DMS53 (cell line): ENCODE results near the gene PDE6G.
A peak's percentile ranks its signal among the peaks of the same experiment; 100 is the strongest.
"Not testable (repeated sequence)": the region's sequence is repeated elsewhere in the genome, so short reads cannot be mapped to it uniquely, and the experiment has no call there.

Source experiments
- DNase-seq: peaks from one replicate; lab custom pipeline; 2025; lab: John Stamatoyannopoulos, UW

PDE6G gene

DNA sequence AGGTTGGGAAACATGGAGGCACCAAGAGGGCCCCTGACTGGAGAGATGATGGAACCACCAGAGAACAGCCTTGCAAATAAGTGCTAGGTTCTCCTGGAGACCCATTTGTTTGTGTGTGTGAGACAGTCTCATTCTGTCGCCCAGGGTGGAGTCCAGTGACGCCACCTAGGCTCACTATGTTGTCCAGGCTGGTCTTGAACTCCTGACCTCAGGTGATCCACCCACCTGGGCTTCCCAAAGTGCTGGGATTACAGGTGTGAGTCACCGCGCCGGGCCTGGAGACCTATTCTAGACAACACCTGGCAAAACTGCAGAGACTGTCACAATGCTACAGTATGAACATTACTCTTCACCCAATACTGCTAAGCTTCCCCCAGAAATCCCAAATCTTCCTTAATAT lies 20.9 kb downstream of the PDE6G start:
- peak; percentile 48 for DNase-seq

DNA sequence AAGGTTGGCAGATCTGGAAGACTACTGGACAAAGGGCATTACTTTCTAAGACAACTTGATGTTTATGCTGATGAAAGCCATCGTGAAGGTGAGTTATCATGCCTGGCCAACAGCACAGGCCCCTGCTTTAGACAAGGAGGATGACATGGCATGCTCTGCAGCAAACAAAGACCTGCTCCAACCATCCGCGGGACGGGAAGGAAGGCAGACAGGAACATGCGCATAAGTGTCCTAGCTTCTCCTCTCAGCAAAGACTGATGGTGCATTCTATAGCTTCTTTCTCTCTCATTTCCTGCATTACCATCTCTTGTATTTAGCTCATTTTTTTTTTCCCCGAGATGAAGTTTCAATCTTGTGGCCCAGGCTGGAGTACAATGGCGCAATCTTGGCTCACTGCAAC lies 24.9 kb downstream of the PDE6G start:
- DNase-seq, result no peak

DNA sequence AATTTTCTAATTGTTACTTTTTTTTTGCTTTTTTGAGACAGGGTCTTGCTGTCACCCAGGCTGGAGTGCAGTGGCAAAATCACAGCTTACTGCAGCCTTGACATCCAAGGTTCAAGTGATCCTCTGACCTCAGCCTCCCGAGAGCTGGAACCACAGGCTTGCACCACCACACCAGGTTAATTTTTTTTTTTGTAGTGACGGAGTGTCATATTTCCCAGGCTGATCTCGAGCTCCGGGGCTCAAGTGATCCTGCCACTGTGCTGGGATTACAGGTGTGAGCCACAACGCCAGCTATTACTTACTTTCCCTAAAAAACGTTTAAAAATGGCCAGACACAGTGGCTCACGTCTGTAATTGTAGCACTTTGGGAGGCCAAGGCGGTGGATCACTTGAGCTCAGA lies 26.1 kb downstream of the PDE6G start:
- no peak for DNase-seq

DNA sequence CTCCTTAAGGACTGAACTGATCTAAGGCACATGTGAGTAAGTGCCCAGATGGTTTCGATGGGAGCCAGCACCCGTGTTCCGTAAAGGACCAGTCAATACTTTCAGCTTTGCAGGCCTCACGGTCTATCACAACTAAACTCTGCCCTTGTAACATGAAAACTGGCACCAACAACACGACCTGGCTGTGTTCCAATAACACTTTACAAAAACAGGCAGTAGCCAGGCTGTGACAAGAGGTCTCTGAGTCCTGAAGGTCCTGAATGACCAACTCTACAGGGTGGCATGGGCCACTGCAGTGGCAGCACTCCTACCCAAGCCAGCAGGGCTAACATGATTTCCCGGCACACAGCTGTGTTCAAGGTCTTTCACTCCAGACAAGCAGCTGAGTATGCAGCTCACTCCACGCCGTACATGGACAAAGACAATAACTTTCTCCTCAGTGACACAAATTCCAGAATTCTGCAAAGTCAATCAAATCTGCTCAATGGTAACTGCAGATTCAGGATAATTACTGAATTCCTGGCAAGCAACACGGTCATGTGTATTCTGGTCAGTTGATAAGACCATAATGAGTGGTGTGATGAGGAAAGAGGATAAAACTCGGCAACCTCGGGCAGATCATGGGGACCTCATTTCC lies 34.7 kb downstream of the PDE6G start:
- no peak for DNase-seq

DNA sequence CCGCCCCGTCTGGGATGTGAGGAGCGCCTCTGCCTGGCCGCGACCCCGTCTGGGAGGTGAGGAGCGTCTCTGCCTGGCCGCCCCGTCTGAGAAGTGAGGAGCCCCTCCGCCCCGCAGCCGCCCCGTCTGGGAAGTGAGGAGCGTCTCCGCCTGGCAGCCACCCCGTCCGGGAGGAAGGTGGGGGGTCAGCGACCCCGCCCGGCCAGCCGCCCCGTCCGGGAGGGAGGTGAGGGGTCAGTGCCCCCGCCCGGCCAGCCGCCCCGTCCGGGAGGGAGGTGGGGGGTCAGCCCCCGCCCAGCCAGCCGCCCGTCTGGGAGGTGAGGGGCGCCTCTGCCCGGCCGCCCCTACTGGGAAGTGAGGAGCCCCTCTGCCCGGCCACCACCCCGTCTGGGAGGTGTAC lies 38.0 kb downstream of the PDE6G start:
- not testable (repeated sequence) for DNase-seq

DNA sequence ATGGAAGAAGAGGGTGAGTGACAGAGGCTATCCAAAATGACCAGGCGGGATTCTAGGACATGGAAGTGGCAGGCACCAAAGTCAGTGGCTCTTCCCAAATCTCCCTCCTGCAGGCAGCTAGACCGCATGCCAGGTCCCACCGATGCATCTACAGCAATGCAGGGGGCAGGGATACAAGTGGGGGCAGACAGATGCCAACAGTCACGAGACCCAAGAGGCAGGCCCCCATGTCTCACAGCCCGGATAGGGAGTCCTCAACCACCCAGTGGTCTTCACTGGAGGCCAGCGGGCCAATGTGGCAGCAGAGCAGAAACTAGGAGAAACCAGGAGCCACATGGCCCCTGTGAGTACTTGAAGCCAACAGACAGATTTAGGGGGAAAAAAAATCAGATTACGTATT lies 39.5 kb downstream of the PDE6G start:
- DNase-seq, result no peak

DNA sequence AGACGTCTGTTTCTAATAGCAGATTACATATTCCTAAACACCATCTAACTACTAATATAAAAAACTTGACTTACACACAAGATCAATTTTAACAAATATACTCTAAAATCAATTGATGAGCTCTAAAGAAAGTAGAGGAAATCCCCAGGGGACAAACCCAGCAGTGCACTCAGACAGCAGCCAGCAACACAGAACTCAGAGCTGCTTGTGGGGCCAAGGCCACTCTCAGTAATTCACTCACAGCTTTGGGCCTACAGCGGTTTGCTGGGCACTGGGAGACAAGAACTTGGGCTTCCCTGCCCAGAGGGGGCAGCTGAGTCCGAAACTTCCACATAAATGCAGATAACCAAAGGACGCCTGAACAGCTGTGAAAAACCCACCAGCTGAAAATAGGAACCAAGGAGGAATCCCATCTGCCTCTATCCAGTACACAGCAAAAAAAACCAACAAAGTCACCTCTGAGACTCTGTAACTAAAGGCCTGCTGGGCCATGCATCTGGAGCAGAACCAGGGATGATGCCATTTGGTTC lies 40.9 kb downstream of the PDE6G start:
- no peak for DNase-seq

DNA sequence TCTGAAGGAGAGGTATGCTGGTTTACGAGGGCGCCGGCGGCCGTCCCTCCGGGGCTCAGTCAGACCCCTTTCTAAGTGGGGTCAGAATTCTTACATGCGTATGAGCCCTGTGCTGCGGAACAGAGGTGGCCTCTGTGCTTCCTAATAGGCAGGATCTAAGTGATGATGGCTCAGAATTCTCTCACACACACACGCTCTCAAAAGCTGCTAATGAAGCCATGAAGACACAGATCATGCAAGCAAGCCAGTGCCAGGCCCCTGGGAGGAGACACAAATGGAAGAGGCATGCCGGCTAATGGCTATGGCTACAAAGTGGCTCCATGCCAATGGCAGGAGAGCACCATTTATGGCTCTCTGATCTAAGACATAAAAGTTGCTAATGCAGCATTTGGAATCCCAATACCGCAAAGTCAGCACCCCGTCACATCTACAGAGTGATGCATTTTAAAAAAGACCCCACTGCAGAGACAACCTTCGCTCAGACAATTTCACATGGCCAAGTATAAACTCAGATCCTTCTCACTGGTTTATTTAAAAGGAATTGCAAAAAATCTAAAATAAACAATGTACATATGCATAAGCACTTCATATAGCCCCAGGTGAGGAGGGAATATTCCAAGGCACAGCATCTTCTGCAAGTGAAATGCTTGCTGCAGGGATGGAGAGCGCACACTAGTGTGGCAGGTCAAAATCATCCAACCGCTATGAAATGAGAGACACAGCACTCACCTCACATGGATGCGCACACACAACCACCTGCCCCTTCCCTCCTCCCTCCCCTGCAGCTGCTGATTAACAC lies 44.0 kb downstream of the PDE6G start:
- no peak for DNase-seq

DNA sequence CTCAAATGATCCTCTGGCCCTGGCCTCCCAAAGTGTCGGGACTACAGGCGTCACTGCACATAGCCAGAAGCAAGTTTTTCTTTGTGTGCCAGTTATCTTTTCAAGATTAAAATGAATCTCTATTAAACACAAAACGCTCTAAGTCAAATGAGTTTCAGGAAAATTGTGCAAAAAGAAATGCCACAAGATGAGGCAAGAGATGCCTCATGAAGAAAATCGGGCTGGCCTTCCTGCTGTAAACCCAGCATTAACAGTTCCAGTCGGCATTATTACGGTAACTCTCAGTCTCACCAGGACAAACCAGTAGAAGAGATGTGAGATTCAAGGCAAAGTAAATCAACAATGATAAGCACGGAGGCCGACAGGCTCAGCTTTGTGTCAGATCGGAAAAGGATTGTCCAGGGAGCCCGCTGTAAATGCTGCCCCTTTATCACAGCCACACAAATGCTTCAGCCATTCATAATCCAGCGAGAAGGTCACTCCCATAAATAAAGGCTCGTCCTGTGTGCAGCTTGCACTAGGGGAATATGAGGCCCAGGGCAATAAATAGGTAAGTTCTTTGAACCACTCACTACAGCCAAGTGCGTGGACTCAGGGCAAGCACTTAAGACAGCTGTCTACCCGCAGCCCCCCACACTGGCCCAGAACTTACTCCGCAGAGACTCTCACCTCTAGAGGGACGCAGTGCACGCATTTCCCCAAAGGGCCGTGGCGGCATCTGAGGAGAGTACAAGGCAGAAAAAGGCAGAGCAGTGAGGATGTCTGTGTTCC lies 46.6 kb downstream of the PDE6G start:
- no peak for DNase-seq

DNA sequence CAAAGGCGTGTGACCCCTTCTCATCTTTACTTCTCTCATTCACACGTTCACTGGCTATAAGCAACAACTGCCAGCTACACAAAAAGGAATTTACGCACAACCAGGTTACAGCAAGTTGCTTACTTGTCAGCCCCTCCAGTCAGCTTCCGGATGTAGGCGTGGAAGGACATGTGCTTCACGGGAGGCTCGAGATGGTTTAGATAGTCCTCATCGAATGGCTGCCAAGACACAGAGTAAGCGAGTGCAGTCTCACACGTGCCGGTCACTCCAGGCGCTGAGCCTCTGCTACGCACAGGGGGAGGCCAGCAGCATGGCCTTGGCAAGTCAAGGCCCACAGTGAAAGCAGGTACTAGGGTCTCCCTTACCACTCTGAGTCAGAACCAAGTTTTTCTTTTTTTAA lies 47.7 kb downstream of the PDE6G start:
- DNase-seq, result no peak

DNA sequence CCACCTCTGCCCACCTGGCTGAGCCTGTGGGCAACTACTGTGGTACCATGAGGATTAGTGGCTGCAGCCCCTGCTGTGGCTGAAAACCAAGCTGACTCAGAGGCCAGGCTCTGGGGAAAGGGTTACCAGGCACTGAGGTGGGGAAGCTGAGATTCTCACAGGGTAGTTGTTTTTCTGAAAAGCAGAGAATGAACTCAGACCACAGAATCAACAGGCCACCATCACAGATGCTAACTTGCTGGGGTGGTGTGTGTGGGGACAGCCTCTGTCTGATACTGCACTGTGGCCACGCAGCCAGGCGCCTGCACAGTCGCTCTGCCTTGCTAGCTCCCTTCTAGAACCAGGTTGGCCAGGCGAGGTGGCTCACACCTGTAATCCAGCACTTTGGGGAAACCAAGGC lies 48.3 kb downstream of the PDE6G start:
- DNase-seq, result no peak

DNA sequence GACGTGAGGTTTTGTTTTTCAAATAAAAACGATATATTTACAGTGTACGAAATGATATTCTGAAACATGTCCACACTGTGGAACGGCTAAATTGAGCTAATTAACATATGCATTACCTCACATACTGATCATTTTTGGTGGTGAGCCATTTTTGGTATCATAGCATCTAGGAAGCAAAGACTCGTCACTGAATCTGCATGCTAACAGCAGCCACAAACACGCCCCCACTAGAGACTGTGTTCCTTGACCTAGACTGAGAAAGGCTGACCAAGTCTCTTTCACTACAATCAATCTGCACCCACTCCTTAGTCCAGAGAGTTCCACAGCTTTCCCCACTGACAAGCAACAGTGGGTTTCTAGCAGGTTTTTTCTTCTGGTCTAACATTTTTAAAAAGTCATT lies 48.9 kb downstream of the PDE6G start:
- DNase-seq, result no peak

DNA sequence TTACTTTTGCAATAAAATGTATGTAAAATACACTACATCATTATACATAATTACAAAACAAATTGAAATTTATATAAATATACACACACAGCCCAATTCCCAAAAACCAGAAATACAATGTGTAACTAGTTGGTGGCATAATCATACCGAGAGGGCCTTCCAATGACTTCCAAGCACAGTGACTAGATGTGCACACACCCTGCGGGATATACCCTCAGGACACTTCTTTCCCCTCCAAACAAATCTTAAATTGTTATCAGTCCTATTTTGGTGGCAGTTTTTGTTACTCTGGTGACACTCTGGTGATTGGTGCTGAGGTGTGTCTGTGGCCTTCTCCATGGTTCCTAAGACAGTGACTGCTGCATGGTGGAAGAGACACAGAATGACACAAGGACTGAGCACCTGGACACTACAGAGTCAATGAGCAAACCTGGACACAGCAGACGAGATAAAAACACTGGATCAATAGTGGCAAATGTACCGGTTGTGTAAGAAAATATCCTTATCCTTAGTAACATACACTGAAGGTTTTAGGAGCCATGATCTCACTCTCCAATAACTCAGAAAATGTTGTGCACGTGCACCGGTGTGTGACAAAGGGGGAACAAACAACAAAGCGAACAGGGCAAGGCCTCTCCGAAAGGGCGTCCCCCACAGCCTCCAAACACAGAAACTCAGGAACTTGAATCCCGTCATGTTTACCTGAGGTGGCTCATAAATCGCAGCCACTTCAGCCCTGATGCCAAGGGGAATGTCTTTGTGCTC lies 52.3 kb downstream of the PDE6G start:
- DNase-seq, result no peak

DNA sequence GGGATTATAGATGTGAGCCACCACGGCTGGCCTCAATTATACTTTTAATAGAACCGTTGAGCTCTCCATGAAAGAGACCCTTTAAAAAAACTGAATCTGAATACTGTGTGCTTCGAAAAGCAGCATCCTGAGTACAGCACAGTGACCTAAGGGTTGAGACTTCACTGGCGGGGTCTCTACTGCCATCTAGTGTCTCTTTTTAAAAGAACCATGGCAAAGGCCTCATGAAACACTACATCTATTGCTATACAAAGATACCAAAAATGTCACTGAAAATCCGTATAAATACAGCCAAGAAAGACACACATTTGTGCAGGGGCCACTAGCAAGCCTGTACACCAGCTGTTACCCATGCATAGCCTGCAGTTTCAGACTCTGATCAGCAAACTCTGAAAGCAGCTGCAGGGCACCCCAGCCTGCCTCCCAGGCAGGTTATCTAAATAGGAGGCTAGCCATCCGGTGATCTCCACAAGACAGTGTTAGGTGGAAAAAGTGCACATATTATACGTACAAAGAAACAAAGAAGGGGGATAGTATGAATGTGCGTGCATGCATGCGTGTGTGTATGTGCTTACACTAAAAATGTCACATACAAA lies 54.7 kb downstream of the PDE6G start:
- DNase-seq, result peak; percentile 86
